OCI-LY3 (cell line): ENCODE measurements around the gene IFT88.

Experiments
- H2AFZ ChIP-seq: fragments of 200-600, 300-600 bp; shearing (Covaris generic); 2 replicates; pipeline ENCODE4 v1.6.0; 2014; ENCODE audit warnings: antibody characterized with exemption, low read depth, low read length
- H3K27ac ChIP-seq: fragments of 200-600, 300-600 bp; sonication (generic); 2 replicates; pipeline ENCODE4 v1.5.1; 2014; ENCODE audit warnings: mild to moderate bottlenecking, low read length, moderate library complexity, mixed read lengths
- H3K27me3 ChIP-seq: fragments of 200-600, 300-600 bp; sonication (generic); 2 replicates; pipeline ENCODE4 v1.6.1; 2014; ENCODE audit warnings: low read depth, low read length, mixed read lengths
- H3K36me3 ChIP-seq: fragments of 200-600, 300-600 bp; sonication (generic); replicated peaks from 2 replicates; pipeline ENCODE3; 2014; ENCODE audit warnings: low read depth, low read length, mixed read lengths
- H3K4me1 ChIP-seq: fragments of 300-600, 200-600 bp; sonication (generic); 2 replicates; pipeline ENCODE4 v1.6.1; 2014; ENCODE audit warnings: low read length, mixed read lengths
- H3K4me2 ChIP-seq: fragments of 200-600, 300-600 bp; sonication (generic); 2 replicates; pipeline ENCODE4 v1.6.1; 2014; ENCODE audit warnings: low read length, mixed read lengths
- H3K4me3 ChIP-seq: fragments of 300-600, 200-600 bp; sonication (generic); 2 replicates; pipeline ENCODE4 v1.5.1; 2014; ENCODE audit warnings: antibody characterized with exemption, mild to moderate bottlenecking, low read length, moderate library complexity
- H3K79me2 ChIP-seq: fragments of 300-600, 200-600 bp; shearing (Covaris generic); 2 replicates; pipeline ENCODE4 v1.6.1; 2014; ENCODE audit warnings: mild to moderate bottlenecking, low read length, mixed read lengths
- H3K9ac ChIP-seq: fragments of 300-600, 200-600 bp; shearing (Covaris generic); 2 replicates; pipeline ENCODE4 v1.6.0; 2014; ENCODE audit warnings: mild to moderate bottlenecking, low read length, moderate library complexity
- H3K9me3 ChIP-seq: fragments of 200-600, 300-600 bp; shearing (Covaris generic); 2 replicates; pipeline ENCODE4 v1.6.1; 2014; ENCODE audit warnings: low read length, mixed read lengths; ENCODE audit not compliant: insufficient read depth
- H4K20me1 ChIP-seq: fragments of 200-600, 300-600 bp; sonication (generic); 2 replicates; pipeline ENCODE4 v1.6.1; 2016; ENCODE audit warnings: low read length, mixed read lengths; ENCODE audit not compliant: insufficient read depth
- EZH2phosphoT487 ChIP-seq: fragments of 200-600 bp; shearing (Covaris generic); IDR thresholded peaks from 2 replicates; pipeline ENCODE4 v1.6.1; 2018; ENCODE audit warnings: antibody characterized with exemption, mixed run types, low read depth
- TF ChIP-seq, protein P1 (sequence below): fragments of 200-600, 300-600 bp; sonication (generic); IDR thresholded peaks from 2 replicates; pipeline ENCODE4 v1.5.1; 2014; ENCODE audit warnings: antibody characterized with exemption, low read length, low read depth

The IFT88 gene

DNA sequence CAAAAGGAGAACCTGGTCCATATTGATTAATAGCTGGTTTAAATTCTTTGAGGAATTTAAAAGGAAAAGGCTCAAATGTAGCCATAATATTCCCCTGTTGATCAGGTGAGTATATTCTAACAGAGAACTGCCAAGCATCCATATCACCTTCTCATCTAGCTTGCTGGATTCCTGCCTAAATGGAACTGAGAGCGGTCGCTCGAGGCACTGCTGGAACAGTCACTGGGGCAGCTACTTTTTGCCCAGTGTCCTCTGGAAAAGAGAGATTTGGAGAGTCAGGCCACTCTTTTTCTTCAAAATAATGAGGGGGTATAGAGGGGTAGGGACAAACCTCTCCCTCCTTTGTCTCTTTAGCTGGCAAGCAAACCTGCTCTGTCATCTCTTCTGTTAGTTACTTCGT lies 117.1 kb downstream of the IFT88 start:
- H3K4me2 ChIP-seq = no peak overlapping the region

DNA sequence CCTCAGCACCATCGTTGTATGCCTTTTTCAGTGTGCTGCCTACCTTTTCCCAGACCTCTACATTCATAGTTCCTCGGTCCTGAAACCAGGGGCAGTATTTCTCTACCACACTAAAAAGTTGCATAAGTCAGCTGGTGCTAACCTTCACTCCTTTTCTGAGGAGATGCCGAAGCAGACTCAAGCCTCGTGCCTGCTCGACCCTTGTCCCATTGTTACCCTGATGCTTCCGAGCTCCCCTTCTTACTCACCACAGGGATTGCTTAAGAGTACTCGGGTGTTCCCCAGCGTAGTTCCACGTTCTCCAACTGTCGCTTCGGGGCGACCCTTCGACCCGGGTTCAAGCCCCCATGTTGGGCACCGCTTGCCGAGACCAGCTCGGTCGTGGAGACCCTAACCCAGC lies 117.6 kb downstream of the IFT88 start:
- H3K4me3 ChIP-seq = no peak overlapping the region
- no peak overlapping the region for H3K4me2 ChIP-seq
- no peak overlapping the region for H3K27ac ChIP-seq
- no peaks in the 10 kb centered on the region for H3K4me1 ChIP-seq
- H2AFZ ChIP-seq = no peak overlapping the region
- no peaks in the 10 kb centered on the region for H3K36me3 ChIP-seq
- TF ChIP-seq, protein P1, sequence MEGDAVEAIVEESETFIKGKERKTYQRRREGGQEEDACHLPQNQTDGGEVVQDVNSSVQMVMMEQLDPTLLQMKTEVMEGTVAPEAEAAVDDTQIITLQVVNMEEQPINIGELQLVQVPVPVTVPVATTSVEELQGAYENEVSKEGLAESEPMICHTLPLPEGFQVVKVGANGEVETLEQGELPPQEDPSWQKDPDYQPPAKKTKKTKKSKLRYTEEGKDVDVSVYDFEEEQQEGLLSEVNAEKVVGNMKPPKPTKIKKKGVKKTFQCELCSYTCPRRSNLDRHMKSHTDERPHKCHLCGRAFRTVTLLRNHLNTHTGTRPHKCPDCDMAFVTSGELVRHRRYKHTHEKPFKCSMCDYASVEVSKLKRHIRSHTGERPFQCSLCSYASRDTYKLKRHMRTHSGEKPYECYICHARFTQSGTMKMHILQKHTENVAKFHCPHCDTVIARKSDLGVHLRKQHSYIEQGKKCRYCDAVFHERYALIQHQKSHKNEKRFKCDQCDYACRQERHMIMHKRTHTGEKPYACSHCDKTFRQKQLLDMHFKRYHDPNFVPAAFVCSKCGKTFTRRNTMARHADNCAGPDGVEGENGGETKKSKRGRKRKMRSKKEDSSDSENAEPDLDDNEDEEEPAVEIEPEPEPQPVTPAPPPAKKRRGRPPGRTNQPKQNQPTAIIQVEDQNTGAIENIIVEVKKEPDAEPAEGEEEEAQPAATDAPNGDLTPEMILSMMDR = no peak
- no peak for TF ChIP-seq EZH2phosphoT487
- no peaks in the 10 kb centered on the region for H3K9me3 ChIP-seq
- H3K9ac ChIP-seq = no peak overlapping the region
- H3K27me3 ChIP-seq = no peaks in the 10 kb centered on the region
- no peaks in the 10 kb centered on the region for H3K79me2 ChIP-seq
- H4K20me1 ChIP-seq = no peaks in the 10 kb centered on the region; the same call in 1 of the 2 replicates

More for the DNA sequence above, 117.1 kb downstream of the IFT88 start:
- Histone ChIP-seq H3K36me3 (no peaks in the 10 kb centered on the region), H3K9ac (no peak overlapping the region), H4K20me1 (no peaks in the 10 kb centered on the region; the same call in 1 of the 2 replicates), H2AFZ (no peak overlapping the region), H3K27ac (no peak overlapping the region), H3K27me3 (no peaks in the 10 kb centered on the region), H3K79me2 (no peaks in the 10 kb centered on the region), H3K9me3 (no peaks in the 10 kb centered on the region), H3K4me3 (no peak overlapping the region), H3K4me1 (no peaks in the 10 kb centered on the region)
- TF ChIP-seq, protein P1 = no peak
- TF ChIP-seq EZH2phosphoT487 = no peak

DNA sequence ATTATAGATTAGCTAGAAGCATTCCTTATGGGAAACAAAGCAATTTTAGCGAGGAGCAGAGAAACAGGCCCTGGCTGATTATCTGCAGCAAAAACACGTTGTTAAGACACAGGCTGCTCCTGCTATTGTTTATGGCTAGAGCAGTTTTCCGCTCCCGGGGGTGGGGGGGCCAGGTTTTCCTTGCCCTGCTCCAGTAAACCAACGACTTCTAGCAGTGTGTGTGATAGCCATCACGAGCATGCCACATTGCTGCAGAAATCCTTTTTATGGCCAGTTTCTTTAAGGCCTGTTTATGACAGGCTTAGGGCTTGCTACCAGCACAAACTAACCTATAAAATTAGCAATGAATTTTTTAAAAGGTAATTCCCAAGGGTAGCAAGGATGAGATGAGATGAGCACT lies 118.1 kb downstream of the IFT88 start:
- H3K4me1 ChIP-seq = no peaks in the 10 kb centered on the region
- H3K4me2 ChIP-seq = no peak overlapping the region
- no peak for TF ChIP-seq EZH2phosphoT487
- TF ChIP-seq, protein P1 = no peak
- H3K27ac ChIP-seq = no peak overlapping the region
- H3K4me3 ChIP-seq = no peak overlapping the region
- no peaks in the 10 kb centered on the region for H3K9me3 ChIP-seq
- H3K36me3 ChIP-seq = no peaks in the 10 kb centered on the region
- H3K79me2 ChIP-seq = no peaks in the 10 kb centered on the region
- no peaks in the 10 kb centered on the region for H3K27me3 ChIP-seq
- no peaks in the 10 kb centered on the region for H4K20me1 ChIP-seq
- no peak overlapping the region for H2AFZ ChIP-seq
- no peak overlapping the region for H3K9ac ChIP-seq

DNA sequence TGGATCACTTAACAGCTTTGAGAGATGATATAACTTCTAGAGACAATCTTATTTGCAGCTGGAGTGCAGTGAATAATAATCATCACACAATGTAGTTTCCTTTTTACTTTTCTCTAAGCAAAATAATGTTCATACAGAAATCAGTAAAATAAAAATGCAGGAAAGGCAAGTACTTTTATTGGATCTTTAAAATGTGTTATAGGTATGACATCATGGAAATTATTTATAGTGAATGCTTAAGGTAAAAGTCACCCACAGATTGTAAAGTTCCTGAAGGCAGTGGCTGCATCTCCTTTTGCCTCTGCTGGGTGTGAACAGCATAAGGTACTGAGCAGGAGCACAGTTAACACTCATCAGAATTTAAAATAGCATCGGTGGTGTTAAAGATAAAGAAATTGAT lies 119.2 kb downstream of the IFT88 start:
- H3K4me3 ChIP-seq = no peak overlapping the region
- H3K27ac ChIP-seq = no peak overlapping the region
- no peaks in the 10 kb centered on the region for H3K36me3 ChIP-seq
- no peaks in the 10 kb centered on the region for H3K9me3 ChIP-seq
- no peaks in the 10 kb centered on the region for H3K27me3 ChIP-seq
- H3K9ac ChIP-seq = no peak overlapping the region
- no peak overlapping the region for H3K4me2 ChIP-seq
- H4K20me1 ChIP-seq = no peaks in the 10 kb centered on the region
- no peaks in the 10 kb centered on the region for H3K4me1 ChIP-seq
- TF ChIP-seq, protein P1 = no peak
- TF ChIP-seq EZH2phosphoT487 = no peak
- H3K79me2 ChIP-seq = no peaks in the 10 kb centered on the region
- no peak overlapping the region for H2AFZ ChIP-seq
